ENCODE data around the gene OASL. TPM values are rescaled to one million over a fixed set of nuclear protein-coding genes. Genes with fewer than 3 reads are reported as not detected.

OASL gene
- total and polyA plus RNA-seq, 10 of the 15 experiments (the other 5 are each of a cell fraction or from before 2014, with no cell fraction given) = 2.3 to 9.1 (median 2.7) TPM

GRCh38 chr12:121038861-121039668, at the start of gene OASL (continued):
- TF ChIP-seq, protein P1, sequence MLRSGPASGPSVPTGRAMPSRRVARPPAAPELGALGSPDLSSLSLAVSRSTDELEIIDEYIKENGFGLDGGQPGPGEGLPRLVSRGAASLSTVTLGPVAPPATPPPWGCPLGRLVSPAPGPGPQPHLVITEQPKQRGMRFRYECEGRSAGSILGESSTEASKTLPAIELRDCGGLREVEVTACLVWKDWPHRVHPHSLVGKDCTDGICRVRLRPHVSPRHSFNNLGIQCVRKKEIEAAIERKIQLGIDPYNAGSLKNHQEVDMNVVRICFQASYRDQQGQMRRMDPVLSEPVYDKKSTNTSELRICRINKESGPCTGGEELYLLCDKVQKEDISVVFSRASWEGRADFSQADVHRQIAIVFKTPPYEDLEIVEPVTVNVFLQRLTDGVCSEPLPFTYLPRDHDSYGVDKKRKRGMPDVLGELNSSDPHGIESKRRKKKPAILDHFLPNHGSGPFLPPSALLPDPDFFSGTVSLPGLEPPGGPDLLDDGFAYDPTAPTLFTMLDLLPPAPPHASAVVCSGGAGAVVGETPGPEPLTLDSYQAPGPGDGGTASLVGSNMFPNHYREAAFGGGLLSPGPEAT (IDR thresholded peaks at IDR 0.05; ENCODE audit: low read depth) = peak; percentile 99
- TF ChIP-seq BHLHE40 (IDR thresholded peaks at IDR 0.05; ENCODE audit: borderline replicate concordance in 1 of 2, low read depth in 2 of 2, low read length in 1 of 2) (peak in 1 of 2 experiments; percentile 42; a peak in 2 of 4 replicates), NRF1 (conservative IDR thresholded peaks at IDR 0.05; ENCODE audit: low read depth, low read length) (no peak), ZNF217 (IDR thresholded peaks at IDR 0.05) (no peak), NFYA (IDR thresholded peaks at IDR 0.05; ENCODE audit: borderline replicate concordance, low read depth, low read length) (no peak)
- TF ChIP-seq, protein P2, sequence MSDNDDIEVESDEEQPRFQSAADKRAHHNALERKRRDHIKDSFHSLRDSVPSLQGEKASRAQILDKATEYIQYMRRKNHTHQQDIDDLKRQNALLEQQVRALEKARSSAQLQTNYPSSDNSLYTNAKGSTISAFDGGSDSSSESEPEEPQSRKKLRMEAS (IDR thresholded peaks at IDR 0.05; ENCODE audit: low read depth, low read length) = no peak
- TF ChIP-seq, protein P3, sequence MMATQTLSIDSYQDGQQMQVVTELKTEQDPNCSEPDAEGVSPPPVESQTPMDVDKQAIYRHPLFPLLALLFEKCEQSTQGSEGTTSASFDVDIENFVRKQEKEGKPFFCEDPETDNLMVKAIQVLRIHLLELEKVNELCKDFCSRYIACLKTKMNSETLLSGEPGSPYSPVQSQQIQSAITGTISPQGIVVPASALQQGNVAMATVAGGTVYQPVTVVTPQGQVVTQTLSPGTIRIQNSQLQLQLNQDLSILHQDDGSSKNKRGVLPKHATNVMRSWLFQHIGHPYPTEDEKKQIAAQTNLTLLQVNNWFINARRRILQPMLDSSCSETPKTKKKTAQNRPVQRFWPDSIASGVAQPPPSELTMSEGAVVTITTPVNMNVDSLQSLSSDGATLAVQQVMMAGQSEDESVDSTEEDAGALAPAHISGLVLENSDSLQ (IDR thresholded peaks at IDR 0.05) = peak; percentile 55; the same call in 1 of the 2 replicates
- TF ChIP-seq, protein P4, sequence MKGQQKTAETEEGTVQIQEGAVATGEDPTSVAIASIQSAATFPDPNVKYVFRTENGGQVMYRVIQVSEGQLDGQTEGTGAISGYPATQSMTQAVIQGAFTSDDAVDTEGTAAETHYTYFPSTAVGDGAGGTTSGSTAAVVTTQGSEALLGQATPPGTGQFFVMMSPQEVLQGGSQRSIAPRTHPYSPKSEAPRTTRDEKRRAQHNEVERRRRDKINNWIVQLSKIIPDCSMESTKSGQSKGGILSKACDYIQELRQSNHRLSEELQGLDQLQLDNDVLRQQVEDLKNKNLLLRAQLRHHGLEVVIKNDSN (IDR thresholded peaks at IDR 0.05; ENCODE audit: borderline replicate concordance, extremely low read length, insufficient read depth, low read depth, low read length) = no peak

Data from GM12878 (cell line).